HepG2 (cell line): ENCODE results near the gene NOX3.
A peak's percentile ranks its signal among the peaks of the same experiment; 100 is the strongest.

Source experiments
- ARID2 ChIP-seq: sonication (generic); formaldehyde crosslinking; IDR thresholded peaks from 2 replicates; pipeline ENCODE4 v1.8.1; 2022; ENCODE audit warnings: mild to moderate bottlenecking, missing genetic modification reagents, borderline replicate concordance
- CHD2 ChIP-seq: IDR thresholded peaks from 2 replicates; pipeline ENCODE4 v1.6.1; 2011; ENCODE audit warnings: low read depth, low read length, improper control_type of control experiment
- EP300 ChIP-seq, 3 experiments: sonication (generic) in 1 of 3; formaldehyde crosslinking in 1 of 3; IDR thresholded peaks; 2 replicates each; pipeline versions ENCODE4 v1.5.1 to v1.6.1; 2011 to 2020; ENCODE audit warnings: low read depth in 2 of 3, low read length in 2 of 3, borderline replicate concordance in 1 of 3, improper control_type of control experiment in 1 of 3, mild to moderate bottlenecking in 1 of 3, missing genetic modification reagents in 1 of 3, moderate library complexity in 1 of 3
- FOSL2 ChIP-seq: sonication (generic); formaldehyde crosslinking; IDR thresholded peaks from 2 replicates; pipeline ENCODE4 v1.4.0; 2020; ENCODE audit warnings: missing genetic modification reagents
- FOXM1 ChIP-seq: sonication (generic); formaldehyde crosslinking; IDR thresholded peaks from 2 replicates; pipeline ENCODE4 v1.5.0; 2020; ENCODE audit warnings: missing genetic modification reagents
- HDAC1 ChIP-seq: sonication (generic); formaldehyde crosslinking; IDR thresholded peaks from 2 replicates; pipeline ENCODE4 v1.5.1; 2020; ENCODE audit warnings: mild to moderate bottlenecking, missing genetic modification reagents
- KLF16 ChIP-seq, 2 experiments: sonication (generic) in 1 of 2; formaldehyde crosslinking in 1 of 2; IDR thresholded peaks; 2 replicates each; pipeline versions ENCODE4 v1.6.1 to v1.8.0; 2016 to 2023; ENCODE audit warnings: missing genetic modification reagents in 2 of 2, missing compliant biosample characterization in 1 of 2
- MAFF ChIP-seq: IDR thresholded peaks from 2 replicates; pipeline ENCODE4 v1.6.1; 2011; ENCODE audit warnings: low read depth, low read length, improper control_type of control experiment
- POLR2A ChIP-seq, 2 experiments: IDR thresholded peaks; 2 replicates each; pipeline ENCODE4 v1.6.1; 2011; ENCODE audit warnings: low read depth in 2 of 2, low read length in 2 of 2, mild to moderate bottlenecking in 1 of 2, moderate library complexity in 1 of 2; ENCODE audit not compliant: insufficient read depth in 1 of 2
- TEAD2 ChIP-seq: sonication (generic); formaldehyde crosslinking; IDR thresholded peaks from 2 replicates; pipeline ENCODE4 v1.9.0; 2021; ENCODE audit warnings: missing genetic modification reagents
- YY1 ChIP-seq: IDR thresholded peaks from 2 replicates; pipeline ENCODE4 v1.6.1; 2011; ENCODE audit warnings: low read length, low read depth, moderate library complexity, mild to moderate bottlenecking; ENCODE audit not compliant: insufficient read depth, insufficient replicate concordance
- ZNF790 ChIP-seq: sonication (generic); formaldehyde crosslinking; IDR thresholded peaks from 2 replicates; pipeline ENCODE4 v1.8.0; 2022; ENCODE audit warnings: missing genetic modification reagents, mild to moderate bottlenecking, borderline replicate concordance
- TF ChIP-seq, protein P1 (sequence below), 2 experiments: IDR thresholded peaks; 2 replicates each; pipeline ENCODE4 v1.6.1; 2011 to 2012; ENCODE audit warnings: low read length in 2 of 2, borderline replicate concordance in 1 of 2, low read depth in 1 of 2, mild to moderate bottlenecking in 1 of 2, moderate library complexity in 1 of 2
- TF ChIP-seq, protein P2 (sequence below): IDR thresholded peaks from 2 replicates; pipeline ENCODE4 v1.6.1; 2016; ENCODE audit warnings: mild to moderate bottlenecking

GRCh38 chr6:155395339-155395738 is 60.3 kb downstream of the NOX3 start:
- no peak for TF ChIP-seq ARID2
- no peak for TF ChIP-seq CHD2
- no peak for TF ChIP-seq YY1
- TF ChIP-seq ZNF790 (CRISPR knock-in tag), result no peak
- TF ChIP-seq, protein P1, sequence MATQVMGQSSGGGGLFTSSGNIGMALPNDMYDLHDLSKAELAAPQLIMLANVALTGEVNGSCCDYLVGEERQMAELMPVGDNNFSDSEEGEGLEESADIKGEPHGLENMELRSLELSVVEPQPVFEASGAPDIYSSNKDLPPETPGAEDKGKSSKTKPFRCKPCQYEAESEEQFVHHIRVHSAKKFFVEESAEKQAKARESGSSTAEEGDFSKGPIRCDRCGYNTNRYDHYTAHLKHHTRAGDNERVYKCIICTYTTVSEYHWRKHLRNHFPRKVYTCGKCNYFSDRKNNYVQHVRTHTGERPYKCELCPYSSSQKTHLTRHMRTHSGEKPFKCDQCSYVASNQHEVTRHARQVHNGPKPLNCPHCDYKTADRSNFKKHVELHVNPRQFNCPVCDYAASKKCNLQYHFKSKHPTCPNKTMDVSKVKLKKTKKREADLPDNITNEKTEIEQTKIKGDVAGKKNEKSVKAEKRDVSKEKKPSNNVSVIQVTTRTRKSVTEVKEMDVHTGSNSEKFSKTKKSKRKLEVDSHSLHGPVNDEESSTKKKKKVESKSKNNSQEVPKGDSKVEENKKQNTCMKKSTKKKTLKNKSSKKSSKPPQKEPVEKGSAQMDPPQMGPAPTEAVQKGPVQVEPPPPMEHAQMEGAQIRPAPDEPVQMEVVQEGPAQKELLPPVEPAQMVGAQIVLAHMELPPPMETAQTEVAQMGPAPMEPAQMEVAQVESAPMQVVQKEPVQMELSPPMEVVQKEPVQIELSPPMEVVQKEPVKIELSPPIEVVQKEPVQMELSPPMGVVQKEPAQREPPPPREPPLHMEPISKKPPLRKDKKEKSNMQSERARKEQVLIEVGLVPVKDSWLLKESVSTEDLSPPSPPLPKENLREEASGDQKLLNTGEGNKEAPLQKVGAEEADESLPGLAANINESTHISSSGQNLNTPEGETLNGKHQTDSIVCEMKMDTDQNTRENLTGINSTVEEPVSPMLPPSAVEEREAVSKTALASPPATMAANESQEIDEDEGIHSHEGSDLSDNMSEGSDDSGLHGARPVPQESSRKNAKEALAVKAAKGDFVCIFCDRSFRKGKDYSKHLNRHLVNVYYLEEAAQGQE (IDR thresholded peaks at IDR 0.05; ENCODE audit: borderline replicate concordance in 1 of 2, low read depth in 1 of 2, low read length in 2 of 2), result no peak
- 0 out of 4 replicates have a peak, but pooled peaks of 1 of the 2 experiments have one; percentile 43 for TF ChIP-seq EP300 (IDR thresholded peaks at IDR 0.05; ENCODE audit: low read depth in 2 of 2, low read length in 2 of 2)
- no peak for TF ChIP-seq EP300 (CRISPR knock-in tag; IDR thresholded peaks at IDR 0.05; ENCODE audit: borderline replicate concordance)
- no peak for TF ChIP-seq KLF16 (CRISPR knock-in tag; IDR thresholded peaks at IDR 0.05)
- TF ChIP-seq HDAC1 (CRISPR knock-in tag), result no peak
- TF ChIP-seq MAFF, result no peak
- TF ChIP-seq, protein P2, sequence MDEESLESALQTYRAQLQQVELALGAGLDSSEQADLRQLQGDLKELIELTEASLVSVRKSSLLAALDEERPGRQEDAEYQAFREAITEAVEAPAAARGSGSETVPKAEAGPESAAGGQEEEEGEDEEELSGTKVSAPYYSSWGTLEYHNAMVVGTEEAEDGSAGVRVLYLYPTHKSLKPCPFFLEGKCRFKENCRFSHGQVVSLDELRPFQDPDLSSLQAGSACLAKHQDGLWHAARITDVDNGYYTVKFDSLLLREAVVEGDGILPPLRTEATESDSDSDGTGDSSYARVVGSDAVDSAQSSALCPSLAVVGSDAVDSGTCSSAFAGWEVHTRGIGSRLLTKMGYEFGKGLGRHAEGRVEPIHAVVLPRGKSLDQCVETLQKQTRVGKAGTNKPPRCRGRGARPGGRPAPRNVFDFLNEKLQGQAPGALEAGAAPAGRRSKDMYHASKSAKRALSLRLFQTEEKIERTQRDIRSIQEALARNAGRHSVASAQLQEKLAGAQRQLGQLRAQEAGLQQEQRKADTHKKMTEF, result no peak
- no peak for TF ChIP-seq FOXM1
- no peak for TF ChIP-seq POLR2A (IDR thresholded peaks at IDR 0.05; ENCODE audit: insufficient read depth in 1 of 2, low read depth in 2 of 2, low read length in 2 of 2)
- no peak for TF ChIP-seq TEAD2 (CRISPR knock-in tag)
- no peak for TF ChIP-seq FOSL2
